Stimulated activated CD4-positive, alpha-beta T cell treated with anti-CD3 and anti-CD28 coated beads, Interleukin-15, amount 100 ng/mL, for 1 hour (primary cell): ENCODE measurements around the gene ILDR2.

Experiments
- DNase-seq, 2 donors: peaks; one replicate each; pipeline ENCODE4 v3.0.0-alpha.2; 2020; ENCODE audit warnings: low read depth in 1 of 2, low spot score in 1 of 2

Gene ILDR2

GRCh38 chr1:166975361-166976129 lies at the start of gene ILDR2:
Gene ILDR2, minus strand, starts transcription at chr1:166975540. Its CDS starts 272 bp downstream, at chr1:166975268.
- DNase-seq = peak; percentile 8 to 50

- DNase-seq = no peak
Measured at GRCh38 chr1:167022384-167022783, 47.0 kb upstream of the ILDR2 start.

- DNase-seq = no peak
Measured at GRCh38 chr1:167016100-167016750, 40.9 kb upstream of the ILDR2 start.

- DNase-seq = no peak
Measured at GRCh38 chr1:167013108-167013929, 38.0 kb upstream of the ILDR2 start.

GRCh38 chr1:167012570-167012969 lies 37.2 kb upstream of the ILDR2 start:
- DNase-seq = no peak

- DNase-seq = no peak
Measured at GRCh38 chr1:167011560-167012191, 36.3 kb upstream of the ILDR2 start.

- no peak for DNase-seq
Measured at GRCh38 chr1:167003711-167004110, 28.4 kb upstream of the ILDR2 start.

- no peak for DNase-seq
Measured at GRCh38 chr1:167002354-167002753, 27.0 kb upstream of the ILDR2 start.

GRCh38 chr1:167000546-167000945 lies 25.2 kb upstream of the ILDR2 start:
- no peak for DNase-seq

- DNase-seq = no peak
Measured at GRCh38 chr1:166999500-167000055, 24.2 kb upstream of the ILDR2 start.

- no peak for DNase-seq
Measured at GRCh38 chr1:166999075-166999474, 23.7 kb upstream of the ILDR2 start.

GRCh38 chr1:166988974-166989515 lies 13.7 kb upstream of the ILDR2 start, which contains the start of gene MAEL:
Gene MAEL, plus strand, starts transcription at chr1:166989280. Its CDS starts 73 bp downstream, at chr1:166989353.
- no peak for DNase-seq

GRCh38 chr1:166981589-166981988 lies 6.2 kb upstream of the ILDR2 start:
- DNase-seq = no peak

GRCh38 chr1:166980818-166981217 lies 5.5 kb upstream of the ILDR2 start:
- no peak for DNase-seq

- no peak for DNase-seq
Measured at GRCh38 chr1:166980383-166980782, 5.0 kb upstream of the ILDR2 start.

- no peak for DNase-seq
Measured at GRCh38 chr1:166978821-166979220, 3.5 kb upstream of the ILDR2 start.

GRCh38 chr1:166977951-166978350 lies 2.6 kb upstream of the ILDR2 start:
- DNase-seq = no peak

GRCh38 chr1:166974647-166975345 lies 544 bp downstream of the ILDR2 start:
- DNase-seq = peak in 1 of 2 donors; percentile 24

- DNase-seq = no peak
Measured at GRCh38 chr1:166972826-166973225, 2.5 kb downstream of the ILDR2 start.

GRCh38 chr1:166972193-166972592 lies 3.1 kb downstream of the ILDR2 start:
- no peak for DNase-seq
